SJCRH30 (cell line): Measurements from ENCODE around the gene HDHD5. TPM values are rescaled to one million over a fixed set of nuclear protein-coding genes. Genes with fewer than 3 reads are reported as not detected.

Experiments
- DNase-seq, 2 experiments: peaks; one replicate each; pipeline ENCODE4 v3.0.0-alpha.2; 2015 to 2020
- H3K27ac ChIP-seq: fragments of 250-450 bp; sonication (Bioruptor Pico); 2 replicates; pipeline ENCODE4 v1.5.1; 2020; ENCODE audit warnings: mild to moderate bottlenecking, moderate library complexity
- H3K27me3 ChIP-seq: fragments of 250-450 bp; sonication (Bioruptor Pico); 2 replicates; pipeline ENCODE4 v1.5.1; 2020; ENCODE audit warnings: mild to moderate bottlenecking, moderate library complexity
- H3K36me3 ChIP-seq: fragments of 250-450 bp; sonication (Bioruptor Pico); 2 replicates; pipeline ENCODE4 v1.5.1; 2020; ENCODE audit warnings: mild to moderate bottlenecking, moderate library complexity
- H3K4me1 ChIP-seq: fragments of 250-450 bp; sonication (Bioruptor Pico); 2 replicates; pipeline ENCODE4 v1.5.1; 2020; ENCODE audit warnings: mild to moderate bottlenecking, moderate library complexity
- H3K4me3 ChIP-seq: fragments of 250-450 bp; sonication (Bioruptor Pico); 2 replicates; pipeline ENCODE4 v1.5.1; 2020; ENCODE audit warnings: mild to moderate bottlenecking, moderate library complexity
- H3K9me3 ChIP-seq: fragments of 250-450 bp; sonication (Bioruptor Pico); replicated peaks from 2 replicates; pipeline ENCODE4 v1.5.1; 2020; ENCODE audit warnings: mild to moderate bottlenecking, moderate library complexity
- total RNA-seq: library from RNA; depleted of rRNA; stranded (reverse); fragments of >200 nt; shearing (Covaris generic); gene quantifications from 2 replicates; pipeline ENCODE4 v1.2.3, GENCODE V29; 2014

Gene HDHD5
- total RNA-seq, 1 experiment from 2014 or later: 48.7 TPM

- H3K36me3 ChIP-seq: peaks cover 15% of the 10 kb centered on the region
These were observed 18.0 kb downstream of the HDHD5 start for GRCh38 chr22:17140826-17141766.

DNA sequence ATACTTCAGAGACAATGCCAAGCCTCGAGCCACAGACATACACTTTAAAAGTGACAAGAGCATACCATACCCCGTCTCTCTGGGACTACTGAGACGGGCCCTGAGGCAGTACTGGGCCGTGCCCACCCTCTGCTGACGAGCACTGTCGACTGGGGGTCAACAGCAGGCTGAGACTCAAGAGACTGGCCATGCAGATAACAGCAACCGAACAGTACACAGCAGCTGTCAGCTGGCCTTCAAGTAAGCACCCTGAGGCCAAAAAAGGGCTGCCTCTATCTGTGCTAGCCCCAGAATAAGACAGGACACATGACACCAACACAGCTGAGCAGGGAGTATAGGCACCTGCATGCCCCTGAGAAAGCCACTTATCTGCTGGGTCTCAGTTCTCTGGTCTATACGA lies 19.1 kb downstream of the HDHD5 start:
- no peaks in the 10 kb centered on the region for H3K4me1 ChIP-seq
- H3K9me3 ChIP-seq: no peaks in the 10 kb centered on the region
- no peak overlapping the region for H3K4me3 ChIP-seq
- H3K27me3 ChIP-seq: no peaks in the 10 kb centered on the region
- DNase-seq: peak in 1 of 2 experiments; percentile 33
- H3K36me3 ChIP-seq: peaks cover 15% of the 10 kb centered on the region
- no peak overlapping the region for H3K27ac ChIP-seq

More at GRCh38 chr22:17140826-17141766, 18.0 kb downstream of the HDHD5 start:
- DNase-seq: no peak
- Histone ChIP-seq H3K27me3 (no peaks in the 10 kb centered on the region), H3K4me1 (no peaks in the 10 kb centered on the region), H3K9me3 (no peaks in the 10 kb centered on the region), H3K4me3 (no peak overlapping the region), H3K27ac (no peak overlapping the region)

- DNase-seq: no peak
- Histone ChIP-seq H3K4me3 (no peak overlapping the region), H3K4me1 (no peaks in the 10 kb centered on the region), H3K9me3 (no peaks in the 10 kb centered on the region), H3K27me3 (no peaks in the 10 kb centered on the region), H3K27ac (no peak overlapping the region), H3K36me3 (peaks cover 10% of the 10 kb centered on the region)
These were observed 20.6 kb downstream of the HDHD5 start for GRCh38 chr22:17138513-17138912.

DNA sequence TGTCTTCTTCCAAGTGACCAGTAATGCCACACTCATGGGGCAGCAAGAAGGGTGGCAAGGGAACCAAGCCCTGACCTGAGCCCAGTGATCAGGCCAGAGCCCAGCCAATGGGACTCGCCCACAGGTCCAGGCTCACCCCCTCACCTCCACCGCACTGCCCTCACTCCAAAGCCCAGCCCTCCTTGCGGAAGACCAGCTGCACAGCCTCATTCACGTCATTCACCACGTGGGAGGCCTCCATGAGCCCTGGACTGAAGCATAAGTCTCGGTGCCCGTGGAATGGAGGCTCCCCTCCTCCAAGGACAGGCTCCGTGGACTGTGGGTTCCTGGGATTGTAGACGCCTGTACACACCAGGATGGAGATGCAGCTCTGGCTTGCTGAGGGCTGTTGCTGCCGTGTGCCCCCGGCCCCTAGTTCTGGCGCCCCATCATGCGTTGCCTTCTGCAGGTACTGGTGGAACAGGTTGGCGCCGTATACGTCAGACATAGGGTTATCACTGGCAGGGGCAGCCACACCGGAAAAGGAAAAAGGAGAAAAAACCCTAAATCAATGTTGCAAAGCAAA lies 21.1 kb downstream of the HDHD5 start:
- Histone ChIP-seq H3K27me3 (no peaks in the 10 kb centered on the region), H3K4me3 (no peak overlapping the region), H3K9me3 (no peaks in the 10 kb centered on the region), H3K36me3 (peaks cover 10% of the 10 kb centered on the region), H3K4me1 (no peaks in the 10 kb centered on the region), H3K27ac (no peak overlapping the region)
- no peak for DNase-seq

GRCh38 chr22:17137170-17137569 lies 21.9 kb downstream of the HDHD5 start:
- Histone ChIP-seq H3K4me1 (no peaks in the 10 kb centered on the region; the same call in 1 of the 2 replicates), H3K27me3 (no peaks in the 10 kb centered on the region), H3K36me3 (peaks cover 5% of the 10 kb centered on the region), H3K4me3 (no peak overlapping the region), H3K9me3 (no peaks in the 10 kb centered on the region), H3K27ac (no peak overlapping the region)
- DNase-seq: no peak

DNA sequence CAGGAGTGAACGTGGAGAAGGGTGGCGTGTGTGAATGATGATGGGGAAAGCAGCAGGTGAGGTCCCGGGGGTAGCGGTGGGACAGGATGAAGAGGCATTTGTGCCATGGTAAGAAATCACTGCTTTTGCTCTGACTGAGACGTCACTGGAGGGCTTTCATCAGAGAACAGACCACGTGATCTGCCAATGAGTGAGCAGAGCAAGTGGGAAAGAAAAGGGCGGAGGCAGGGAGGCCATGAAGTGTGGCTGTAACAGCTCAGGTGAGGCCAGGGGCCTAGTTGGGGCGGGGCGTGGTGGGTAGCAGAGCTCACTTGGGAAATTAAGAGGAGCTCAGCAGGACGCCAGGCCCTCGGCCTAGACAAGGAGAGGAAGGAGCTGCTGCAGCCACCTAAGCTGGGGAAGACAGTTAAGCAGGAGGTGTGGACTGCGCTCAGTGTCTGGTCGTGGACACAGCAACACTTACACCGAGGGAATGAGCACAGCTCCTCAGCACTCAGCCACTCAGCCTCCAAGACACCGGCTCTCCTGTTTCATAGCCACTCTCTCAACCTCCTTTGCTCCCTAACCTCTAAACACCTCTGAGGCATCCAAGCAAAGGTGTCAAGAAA lies 23.8 kb downstream of the HDHD5 start:
- no peak for DNase-seq

DNA sequence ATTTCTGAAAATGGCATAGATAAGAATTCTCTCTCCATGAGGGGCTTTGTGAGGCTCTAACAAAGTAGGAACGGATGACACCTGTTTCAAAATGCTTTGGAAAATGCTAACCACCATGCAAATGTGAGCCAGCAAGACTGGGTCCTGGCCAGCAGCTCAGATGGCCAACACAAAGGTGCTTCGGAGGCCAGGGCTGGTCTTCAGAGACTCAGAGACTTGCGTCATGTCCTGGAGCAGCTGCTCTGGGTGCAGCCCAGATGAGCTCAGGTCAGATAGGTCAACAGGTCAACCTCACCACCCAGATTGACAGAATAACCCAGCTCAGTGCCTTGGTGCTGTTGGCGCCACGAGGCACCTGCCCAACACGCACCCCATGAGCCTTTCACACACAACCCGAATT lies 25.9 kb downstream of the HDHD5 start:
- Histone ChIP-seq H3K36me3 (no peaks in the 10 kb centered on the region; the same call in 1 of the 2 replicates), H3K27me3 (no peaks in the 10 kb centered on the region), H3K9me3 (no peaks in the 10 kb centered on the region), H3K4me3 (no peak overlapping the region), H3K27ac (no peak overlapping the region), H3K4me1 (peaks cover 3% of the 10 kb centered on the region; the same call in 1 of the 2 replicates)
- no peak for DNase-seq

More for the DNA sequence above, 23.8 kb downstream of the HDHD5 start:
- Histone ChIP-seq H3K9me3 (no peaks in the 10 kb centered on the region), H3K4me1 (peaks cover 3% of the 10 kb centered on the region; the same call in 1 of the 2 replicates), H3K27me3 (no peaks in the 10 kb centered on the region), H3K27ac (no peak overlapping the region), H3K36me3 (no peaks in the 10 kb centered on the region; the same call in 1 of the 2 replicates), H3K4me3 (no peak overlapping the region)

DNA sequence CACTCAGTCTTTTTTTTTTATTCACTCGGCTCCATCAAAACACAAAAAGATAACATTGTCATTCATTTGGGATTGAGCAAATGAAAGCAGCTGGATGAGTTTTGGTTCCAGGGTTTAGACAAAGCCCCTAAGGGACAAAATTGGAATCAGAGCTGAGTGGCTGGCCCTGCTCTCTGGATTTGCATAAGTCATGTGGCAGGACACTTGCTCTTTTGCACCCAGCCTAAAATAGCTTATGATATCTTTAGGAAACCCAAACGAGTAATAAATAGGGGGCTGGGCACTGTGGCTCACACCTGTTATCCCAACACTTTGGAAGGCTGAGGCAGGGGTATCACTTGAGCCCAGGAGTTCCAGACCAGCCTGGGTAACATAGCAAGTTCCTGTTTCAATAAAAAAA lies 27.0 kb downstream of the HDHD5 start:
- Histone ChIP-seq H3K4me3 (no peak overlapping the region), H3K27ac (no peak overlapping the region), H3K4me1 (peaks cover 3% of the 10 kb centered on the region; the same call in 1 of the 2 replicates), H3K36me3 (no peaks in the 10 kb centered on the region), H3K9me3 (no peaks in the 10 kb centered on the region), H3K27me3 (no peaks in the 10 kb centered on the region)
- DNase-seq: peak in 1 of 2 experiments; percentile 41

DNA sequence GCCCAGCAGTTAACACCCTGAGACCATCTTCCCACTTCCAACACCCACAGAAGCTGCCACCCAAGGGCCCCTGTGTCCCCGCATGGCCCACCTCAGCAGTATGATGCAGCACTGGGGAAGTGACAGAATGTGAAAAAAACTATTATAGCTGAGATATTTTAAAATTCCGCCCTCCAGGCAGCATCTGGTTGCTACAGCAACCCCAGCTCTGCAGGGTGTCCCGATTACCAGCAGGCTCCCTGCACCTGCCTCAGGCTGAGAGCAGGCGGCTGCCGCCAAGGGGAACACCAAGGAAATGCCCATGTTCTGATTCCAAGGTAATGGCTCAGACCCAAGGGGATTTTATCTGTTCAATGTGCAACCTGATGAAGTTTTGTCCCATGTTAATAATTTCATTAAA lies 27.4 kb downstream of the HDHD5 start:
- peak; percentile 32 to 49 for DNase-seq
- no peak overlapping the region for H3K27ac ChIP-seq
- H3K4me1 ChIP-seq: peaks cover 3% of the 10 kb centered on the region; the same call in 1 of the 2 replicates
- H3K9me3 ChIP-seq: no peaks in the 10 kb centered on the region
- H3K36me3 ChIP-seq: no peaks in the 10 kb centered on the region
- H3K27me3 ChIP-seq: no peaks in the 10 kb centered on the region
- H3K4me3 ChIP-seq: no peak overlapping the region

GRCh38 chr22:17130199-17130598 lies 28.9 kb downstream of the HDHD5 start:
- H3K36me3 ChIP-seq: no peaks in the 10 kb centered on the region
- DNase-seq: no peak
- H3K4me1 ChIP-seq: peaks cover 3% of the 10 kb centered on the region; the same call in 1 of the 2 replicates
- no peaks in the 10 kb centered on the region for H3K27me3 ChIP-seq
- H3K9me3 ChIP-seq: no peaks in the 10 kb centered on the region
- no peak overlapping the region for H3K4me3 ChIP-seq
- H3K27ac ChIP-seq: no peak overlapping the region

DNA sequence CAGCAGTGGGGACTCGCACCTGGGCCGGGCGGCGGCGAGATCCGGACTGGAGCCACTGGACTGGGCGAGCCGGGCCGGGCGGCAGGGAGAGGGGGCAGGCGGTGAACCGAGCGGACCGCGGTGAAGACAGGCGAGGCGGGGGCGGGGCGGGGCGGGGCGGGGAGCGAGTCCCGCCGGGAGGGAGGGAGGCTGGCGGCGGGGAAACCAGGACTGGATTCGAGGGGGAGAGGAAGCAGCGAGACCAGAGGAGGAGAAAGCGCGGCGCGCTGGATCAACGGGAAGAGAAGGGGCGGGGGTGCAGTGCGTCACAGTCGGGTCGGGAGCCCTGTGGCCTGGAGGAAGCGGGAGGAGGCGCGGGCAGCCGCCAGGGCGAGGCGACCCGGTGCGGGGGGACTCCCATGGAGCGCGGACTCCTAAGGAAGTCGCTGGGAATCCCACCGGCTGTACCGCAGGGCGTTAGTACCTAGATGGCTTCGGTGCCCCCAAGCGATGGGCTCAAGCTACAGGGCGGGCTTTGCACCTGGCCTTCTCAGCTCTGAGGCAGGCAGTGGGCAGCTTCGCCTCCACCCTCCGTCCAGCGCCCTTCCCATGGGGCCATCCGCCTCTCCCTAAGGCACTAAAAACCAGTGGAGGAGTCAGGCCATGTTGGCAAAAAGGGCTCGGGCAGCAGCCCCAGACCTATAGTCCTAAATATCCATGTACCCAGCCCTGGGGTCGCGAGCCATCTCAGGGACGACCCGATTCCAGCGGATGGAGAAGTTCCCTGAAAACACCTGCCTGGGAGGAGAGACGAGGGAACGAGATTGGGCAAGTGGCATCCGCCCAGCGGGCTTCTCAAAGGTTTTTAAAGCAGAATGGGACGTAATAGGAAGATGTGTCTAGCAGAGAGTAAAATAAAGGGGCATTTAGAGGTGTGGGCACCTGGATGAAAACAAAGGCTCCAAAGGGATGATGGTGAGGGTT lies 37.6 kb downstream of the HDHD5 start, which contains the start of gene TMEM121B:
Gene TMEM121B (minus strand): TSS at position 128 of the 963 bp plus-strand sequence. CDS start 233 bp downstream, outside the sequence.
- peak within 1 kb of the TSS; percentile 74 for H3K4me3 ChIP-seq

GRCh38 chr22:17120711-17121232 lies 38.3 kb downstream of the HDHD5 start:
- Histone ChIP-seq H3K9me3 (no peaks in the 10 kb centered on the region), H3K4me3 (peak overlapping the region; percentile 74), H3K4me1 (no peaks in the 10 kb centered on the region), H3K27ac (no peak overlapping the region; the same call in 1 of the 2 replicates), H3K27me3 (no peaks in the 10 kb centered on the region), H3K36me3 (no peaks in the 10 kb centered on the region)
- peak in 1 of 2 experiments; percentile 33 for DNase-seq

More for the DNA sequence above, 37.6 kb downstream of the HDHD5 start, which contains the start of gene TMEM121B:
- H3K4me1 ChIP-seq: no peaks in the 10 kb centered on the region
- no peaks in the 10 kb centered on the region for H3K27me3 ChIP-seq
- peak; percentile 88 to 89 for DNase-seq
- H3K36me3 ChIP-seq: no peaks in the 10 kb centered on the region
- H3K27ac ChIP-seq: no peak within 1 kb of the TSS; the same call in 1 of the 2 replicates
- no peaks in the 10 kb centered on the region for H3K9me3 ChIP-seq

DNA sequence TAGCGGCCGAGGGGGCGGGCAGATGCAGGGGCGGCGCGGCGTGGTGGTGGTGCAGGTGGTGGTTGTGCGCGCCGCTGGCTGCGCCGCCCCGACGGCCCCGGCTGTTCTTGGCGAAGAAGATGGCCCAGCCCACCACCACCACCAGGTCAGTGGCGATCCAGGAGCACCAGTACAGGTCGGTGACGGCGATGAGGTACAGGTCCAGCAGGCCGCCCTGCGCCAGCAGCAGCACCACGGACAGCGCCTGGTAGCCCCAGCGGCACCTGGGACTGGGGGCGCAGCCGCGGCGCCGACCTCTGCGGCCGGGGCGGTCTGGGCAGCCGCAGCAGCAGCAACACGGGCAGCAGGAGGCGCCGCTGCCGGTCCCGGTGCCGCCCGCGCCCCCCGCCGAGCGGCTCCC lies 38.8 kb downstream of the HDHD5 start:
- Histone ChIP-seq H3K4me3 (peak overlapping the region; percentile 74), H3K27me3 (no peaks in the 10 kb centered on the region), H3K36me3 (no peaks in the 10 kb centered on the region), H3K9me3 (no peaks in the 10 kb centered on the region), H3K27ac (no peak overlapping the region), H3K4me1 (no peaks in the 10 kb centered on the region)
- DNase-seq: peak; percentile 68 to 69
